Activated naive CD8-positive, alpha-beta T cell treated with anti-CD3 and anti-CD28 coated beads, Interleukin-2, amount 50 U/mL, for 24 hours (primary cell): ENCODE data around the gene RING1.

Experiments
- ATAC-seq: fragments of 150-1000 bp; cut with Tn5 transposase; one replicate; pipeline ENCODE4 v1.10.0; 2021
- DNase-seq: peaks from one replicate; pipeline ENCODE4 v3.0.0; 2021
- H3K27ac Mint-ChIP-seq: one replicate; pipeline ENCODE4 v1.8.0; 2021; ENCODE audit warnings: mild to moderate bottlenecking, mixed read lengths
- H3K27me3 Mint-ChIP-seq: one replicate; pipeline ENCODE4 v1.8.0; 2021; ENCODE audit warnings: mixed read lengths
- H3K36me3 Mint-ChIP-seq: one replicate; pipeline ENCODE4 v1.8.0; 2021; ENCODE audit warnings: low read depth, mixed read lengths
- H3K4me1 Mint-ChIP-seq: one replicate; pipeline ENCODE4 v1.8.0; 2021; ENCODE audit warnings: mixed read lengths
- H3K4me3 Mint-ChIP-seq: one replicate; pipeline ENCODE4 v1.8.0; 2021; ENCODE audit warnings: mild to moderate bottlenecking, moderate library complexity, mixed read lengths
- H3K9me3 Mint-ChIP-seq: one replicate; pipeline ENCODE4 v1.8.0; 2021; ENCODE audit warnings: mixed read lengths

RING1 gene

GRCh38 chr6:33251395-33252012, 43.2 kb downstream of the RING1 start:
- Mint-ChIP-seq H3K27me3 (peaks cover 1% of the 10 kb centered on the region), H3K4me1 (peaks cover 44% of the 10 kb centered on the region), H3K36me3 (peaks cover 24% of the 10 kb centered on the region), H3K27ac (peak overlapping the region; percentile 41), H3K9me3 (no peaks in the 10 kb centered on the region), H3K4me3 (peak overlapping the region; percentile 13)
- ATAC-seq (no peak), DNase-seq (no peak)

GRCh38 chr6:33252759-33253158, 44.5 kb downstream of the RING1 start:
- no peak for DNase-seq
- Mint-ChIP-seq H3K27ac (peak overlapping the region; percentile 17), H3K9me3 (no peaks in the 10 kb centered on the region)

GRCh38 chr6:33254591-33254990, 46.3 kb downstream of the RING1 start:
- Mint-ChIP-seq H3K27ac (no peak overlapping the region), H3K27me3 (no peaks in the 10 kb centered on the region), H3K9me3 (no peaks in the 10 kb centered on the region), H3K4me3 (no peak overlapping the region), H3K36me3 (peaks cover 35% of the 10 kb centered on the region), H3K4me1 (peaks cover 30% of the 10 kb centered on the region)
- DNase-seq (no peak), ATAC-seq (no peak)

More at GRCh38 chr6:33252759-33253158, 44.5 kb downstream of the RING1 start:
- no peak for ATAC-seq
- H3K4me3 Mint-ChIP-seq, result no peak overlapping the region
- peaks cover 27% of the 10 kb centered on the region for H3K36me3 Mint-ChIP-seq
- H3K4me1 Mint-ChIP-seq, result peaks cover 44% of the 10 kb centered on the region
- H3K27me3 Mint-ChIP-seq, result no peaks in the 10 kb centered on the region

- Mint-ChIP-seq H3K27ac (no peak overlapping the region), H3K4me3 (no peak overlapping the region), H3K36me3 (peaks cover 38% of the 10 kb centered on the region), H3K27me3 (no peaks in the 10 kb centered on the region), H3K4me1 (no peaks in the 10 kb centered on the region), H3K9me3 (no peaks in the 10 kb centered on the region)
- DNase-seq (no peak), ATAC-seq (no peak)
Measured at GRCh38 chr6:33259032-33259431, 50.7 kb downstream of the RING1 start.
